ENCODE measurements around the gene CELA2B. TPM values are rescaled to one million over a fixed set of nuclear protein-coding genes. Genes with fewer than 3 reads are reported as not detected.
A peak's percentile ranks its signal among the peaks of the same experiment; 100 is the strongest.
"Not testable (repeated sequence)": the region's sequence is repeated elsewhere in the genome, so short reads cannot be mapped to it uniquely, and the experiment has no call there.

Gene CELA2B
- total RNA-seq, 1 experiment from 2014 or later: not detected

DNA sequence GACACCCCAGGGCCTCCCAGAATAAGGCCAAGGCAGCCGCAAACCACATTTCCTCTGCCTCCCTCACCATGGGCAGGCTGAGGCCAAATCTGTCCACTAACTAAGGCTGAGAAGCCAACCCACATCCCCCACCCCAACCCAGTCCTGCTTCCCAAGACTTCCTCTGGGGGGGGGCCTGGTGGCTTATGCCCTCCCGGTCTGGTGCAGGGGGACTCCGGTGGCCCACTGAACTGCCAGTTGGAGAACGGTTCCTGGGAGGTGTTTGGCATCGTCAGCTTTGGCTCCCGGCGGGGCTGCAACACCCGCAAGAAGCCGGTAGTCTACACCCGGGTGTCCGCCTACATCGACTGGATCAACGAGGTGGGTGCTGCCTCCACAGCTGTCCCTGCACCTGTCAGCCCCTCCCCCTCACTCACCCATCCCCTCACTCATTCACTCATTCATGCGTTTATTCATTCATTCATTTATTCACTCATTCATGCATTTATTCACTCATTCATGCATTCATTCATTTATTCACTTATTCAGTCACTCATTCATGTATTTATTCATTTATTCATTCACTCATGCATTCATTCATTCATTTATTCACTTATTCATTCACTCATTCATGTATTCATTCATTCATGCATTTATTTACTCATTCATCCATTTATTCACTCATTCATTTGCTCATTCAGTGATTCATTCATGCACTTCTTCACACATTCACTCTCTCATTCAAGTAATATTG lies 30.3 kb upstream of the CELA2B start:
- DNase-seq (ENCODE audit: low read depth): no peak

DNA sequence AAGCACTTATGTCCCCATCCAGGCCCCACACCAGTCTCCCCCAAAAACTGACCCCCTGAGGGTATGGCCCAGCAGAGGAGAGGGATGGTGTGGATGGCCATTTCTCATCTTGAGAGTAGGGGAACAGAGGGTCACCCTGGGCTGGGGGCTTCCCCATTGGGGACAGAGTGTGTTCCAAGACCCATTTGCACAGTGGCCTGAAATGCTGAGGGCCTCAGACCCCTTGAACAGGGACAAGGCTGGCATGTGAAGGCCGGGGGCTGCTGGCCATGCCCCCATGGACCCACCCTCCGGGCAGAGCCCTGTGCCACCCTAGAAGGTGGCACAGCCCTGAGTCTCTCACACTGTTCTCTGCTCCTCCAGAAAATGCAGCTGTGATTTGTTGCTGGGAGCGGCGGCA lies 29.7 kb upstream of the CELA2B start:
- DNase-seq (ENCODE audit: low read depth): no peak

DNA sequence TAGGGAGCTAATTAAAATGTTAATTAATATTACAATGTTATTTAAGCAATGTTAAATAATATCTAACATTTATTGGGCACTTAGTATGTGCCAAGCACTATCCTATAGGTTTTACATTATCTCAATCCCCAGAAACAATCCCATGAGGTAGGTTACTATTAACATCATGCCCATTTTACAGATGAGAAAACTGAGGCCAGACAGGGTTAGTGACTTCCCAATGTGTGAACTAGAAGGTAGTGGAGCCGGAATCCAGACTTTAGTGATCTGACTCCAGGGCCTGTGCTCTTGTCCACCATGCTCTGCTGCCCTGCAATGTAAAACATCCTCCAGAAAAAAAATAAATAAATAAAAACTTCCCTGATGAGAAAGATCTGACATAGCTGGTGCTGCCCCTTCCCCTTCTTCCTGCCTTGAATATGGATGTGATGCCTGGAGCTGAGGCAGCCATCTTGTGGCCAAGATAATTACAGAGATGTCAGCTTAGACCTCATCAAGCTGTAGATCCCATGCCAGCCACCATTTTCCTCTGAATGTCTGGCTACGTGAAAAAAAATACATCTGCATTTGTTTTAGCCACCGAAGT lies 26.9 kb upstream of the CELA2B start:
- no peak for DNase-seq (ENCODE audit: low read depth)

DNA sequence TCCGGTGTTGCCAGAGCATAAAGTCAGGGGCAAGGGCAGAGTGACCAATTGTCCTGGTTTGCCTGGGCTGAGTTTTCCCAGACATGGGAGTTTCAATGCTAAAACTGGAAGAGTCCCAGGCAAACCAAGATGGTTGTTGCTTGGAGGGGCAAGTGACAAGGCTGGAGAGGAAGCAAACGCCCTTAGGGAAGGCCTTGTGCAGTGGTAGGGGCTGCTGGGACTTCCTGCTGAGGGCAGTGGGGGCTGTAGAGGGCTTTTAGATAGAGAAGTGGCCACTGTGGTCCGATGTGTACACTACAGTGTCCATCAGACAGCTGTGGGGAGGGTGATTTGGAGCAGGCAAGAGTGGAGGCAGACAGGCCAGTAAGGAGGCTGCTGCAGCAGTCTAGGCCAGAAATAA lies 26.3 kb upstream of the CELA2B start:
- no peak for DNase-seq (ENCODE audit: low read depth)

DNA sequence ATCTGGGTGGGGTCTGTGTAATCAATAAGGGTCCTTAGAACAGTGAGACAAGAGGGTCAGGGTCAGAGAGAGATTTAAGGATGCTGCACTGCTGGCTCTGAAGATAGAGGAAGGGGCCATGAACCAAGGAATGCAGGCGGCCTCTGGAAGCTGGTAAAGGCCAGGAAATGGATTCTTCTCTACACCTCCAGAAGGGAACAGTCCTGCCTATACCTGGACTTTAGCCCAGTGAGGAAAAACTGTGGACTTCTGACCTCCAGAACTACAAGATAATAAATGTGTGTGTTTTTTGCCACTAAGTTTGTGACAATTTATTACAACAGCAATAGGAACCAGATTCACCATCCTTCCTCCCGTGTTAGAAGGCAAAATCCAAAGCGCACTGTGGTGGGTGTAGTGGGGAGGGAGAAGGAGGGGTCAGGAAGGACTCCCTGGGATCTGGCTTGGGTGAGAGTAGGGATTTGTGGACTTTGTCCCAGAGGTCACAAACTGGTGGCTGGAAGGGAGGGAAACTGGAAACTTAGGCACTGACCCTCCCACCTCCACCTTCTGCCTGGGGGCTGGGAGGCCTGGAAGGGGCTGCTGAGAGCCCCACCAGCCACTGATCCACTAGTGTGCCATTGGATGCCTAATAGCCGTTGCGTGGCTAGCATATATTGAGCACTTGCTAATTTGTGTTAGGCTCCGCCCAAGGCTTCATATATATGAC lies 24.7 kb upstream of the CELA2B start:
- DNase-seq (ENCODE audit: low read depth): no peak

DNA sequence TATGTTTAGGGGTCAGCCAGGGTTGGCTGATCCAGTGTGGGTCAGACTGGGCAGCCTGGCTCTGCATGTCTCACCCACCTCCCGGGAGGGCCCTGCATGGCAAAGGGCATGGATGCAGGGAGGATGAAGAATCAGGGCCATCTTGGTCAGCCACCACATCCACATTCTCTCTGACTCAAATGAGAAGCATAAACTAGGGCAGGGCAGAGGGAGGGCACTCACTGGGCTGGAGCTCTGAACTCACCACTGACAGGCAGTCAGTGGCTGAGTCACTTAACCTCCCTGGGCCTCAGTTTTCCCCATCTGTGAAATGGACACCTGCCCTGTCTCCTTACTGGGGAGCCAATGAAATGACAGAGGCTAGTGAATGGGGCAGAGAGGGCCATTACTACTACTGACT lies 23.7 kb upstream of the CELA2B start:
- DNase-seq (ENCODE audit: low read depth): peak; percentile 23

DNA sequence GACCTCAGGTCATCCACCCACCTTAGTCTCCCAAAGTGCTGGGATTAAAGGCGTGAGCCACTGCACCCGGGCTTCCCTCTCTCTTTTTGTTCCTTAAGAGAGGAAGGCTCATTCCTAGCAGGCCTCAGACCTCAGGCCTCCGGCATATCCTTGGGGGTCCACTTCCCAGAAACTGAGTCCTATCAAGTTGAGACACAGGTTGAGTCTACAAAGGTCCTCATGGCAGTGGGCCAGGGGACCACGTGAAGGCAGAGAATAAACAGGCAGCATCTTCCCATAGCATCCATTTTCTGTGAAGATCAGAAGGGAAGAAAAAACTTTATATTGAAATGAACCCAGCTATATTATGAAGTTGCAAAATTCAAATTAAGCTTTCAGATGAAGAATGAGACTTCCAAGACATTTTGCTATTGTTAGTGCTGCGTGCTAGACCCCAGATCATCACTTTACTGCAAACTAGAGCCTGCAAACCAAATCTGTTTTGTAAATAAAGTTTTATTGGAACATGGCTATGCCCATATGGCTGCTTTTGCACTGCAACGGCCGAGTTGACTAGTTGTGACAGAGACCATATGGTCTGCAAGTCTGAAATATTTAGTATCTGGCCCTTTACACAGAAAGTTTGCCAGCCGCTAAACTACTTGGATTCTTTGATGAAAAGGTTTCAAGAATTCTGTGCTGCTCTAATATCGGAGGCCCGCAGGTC lies 22.9 kb upstream of the CELA2B start:
- DNase-seq (ENCODE audit: low read depth): no peak

DNA sequence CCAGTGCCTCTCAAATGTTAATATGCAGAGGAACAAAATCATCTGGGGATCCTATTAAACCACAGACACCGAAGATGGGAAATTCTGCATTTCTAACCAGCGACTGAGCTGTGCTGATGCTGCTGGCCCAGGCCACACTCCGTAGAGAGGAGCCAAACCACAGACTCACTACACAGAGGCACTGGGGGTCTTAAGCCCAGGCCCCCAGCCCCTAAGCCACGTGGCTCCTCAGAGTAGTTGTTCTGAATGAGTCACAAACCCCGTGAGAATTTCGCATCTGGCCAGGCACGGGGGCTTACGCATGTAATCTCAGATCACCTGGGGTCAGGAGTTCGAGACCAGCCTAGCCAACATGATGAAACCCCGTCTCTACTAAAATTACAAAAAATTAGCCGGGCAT lies 22.2 kb upstream of the CELA2B start:
- DNase-seq (ENCODE audit: low read depth): no peak

DNA sequence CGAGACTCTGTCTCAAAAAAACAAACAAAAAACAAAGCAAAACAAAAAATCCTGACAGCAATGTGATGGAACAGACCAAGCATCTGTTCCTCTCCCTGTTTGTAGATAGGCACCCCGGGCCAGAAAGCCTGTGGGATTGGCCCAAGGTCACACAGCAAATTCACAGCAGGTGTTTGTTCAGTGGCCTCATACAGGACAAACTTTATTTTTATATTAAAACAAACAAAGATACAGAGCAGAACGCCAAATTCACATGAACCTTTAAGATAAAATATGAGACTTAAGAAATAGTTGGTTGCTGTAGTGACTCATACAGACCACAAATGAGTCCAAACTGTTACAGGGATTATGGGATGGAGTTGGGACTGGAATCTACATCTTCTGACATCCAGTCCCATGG lies 21.6 kb upstream of the CELA2B start:
- DNase-seq (ENCODE audit: low read depth): peak; percentile 66

DNA sequence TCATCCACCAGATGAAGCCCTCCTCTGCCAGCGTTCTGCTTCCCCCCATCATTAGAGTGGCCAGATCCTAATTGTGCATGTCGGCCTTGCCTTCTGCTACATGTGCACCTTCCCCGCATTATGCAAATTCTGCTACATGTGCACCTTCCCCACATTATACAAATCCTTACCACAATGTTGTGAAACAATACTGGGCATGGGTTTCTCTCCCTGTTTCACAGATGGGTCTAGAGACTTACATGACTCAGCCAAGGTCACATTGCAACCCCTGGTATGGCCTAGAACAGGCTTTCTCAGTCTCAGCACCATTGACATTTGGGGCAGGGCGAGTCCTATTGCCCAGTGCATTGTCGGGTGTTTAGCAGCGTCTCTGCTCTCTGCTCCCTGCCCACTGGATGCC lies 20.4 kb upstream of the CELA2B start:
- DNase-seq (ENCODE audit: low read depth): peak; percentile 63

DNA sequence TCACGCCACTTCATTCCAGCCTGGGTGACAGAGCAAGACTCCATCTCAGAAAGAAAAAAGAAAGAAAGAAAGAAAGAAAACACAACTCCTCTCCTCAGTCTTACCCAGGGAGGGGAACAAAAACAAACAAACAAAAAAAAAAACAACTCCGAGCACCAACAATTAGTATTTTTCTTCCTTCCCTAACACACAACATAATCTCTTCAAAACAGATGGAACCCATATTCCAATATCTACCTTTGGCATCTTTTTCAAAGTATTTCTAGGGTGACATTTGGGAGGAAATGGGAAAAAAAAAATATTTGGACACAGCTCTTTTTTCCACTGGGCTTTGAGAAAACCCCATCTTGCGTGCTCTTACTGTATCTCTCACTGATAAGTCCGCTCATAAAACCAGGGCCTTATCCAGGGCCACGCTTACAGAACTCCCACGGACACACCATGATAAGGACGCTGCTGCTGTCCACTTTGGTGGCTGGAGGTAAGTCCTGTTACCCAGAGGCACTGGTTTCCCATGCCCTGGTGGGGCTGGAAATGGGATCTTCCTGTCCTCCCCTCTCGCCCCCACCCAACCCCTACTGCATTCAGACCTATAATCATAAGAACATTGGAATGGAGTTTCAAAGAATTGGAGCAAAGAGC lies 19.5 kb upstream of the CELA2B start, which contains the start of gene CELA2A:
Gene CELA2A (plus strand): TSS at position 420 of the 642 bp plus-strand sequence. CDS start 22 bp downstream, at position 442.
- no peak for DNase-seq (ENCODE audit: low read depth)

DNA sequence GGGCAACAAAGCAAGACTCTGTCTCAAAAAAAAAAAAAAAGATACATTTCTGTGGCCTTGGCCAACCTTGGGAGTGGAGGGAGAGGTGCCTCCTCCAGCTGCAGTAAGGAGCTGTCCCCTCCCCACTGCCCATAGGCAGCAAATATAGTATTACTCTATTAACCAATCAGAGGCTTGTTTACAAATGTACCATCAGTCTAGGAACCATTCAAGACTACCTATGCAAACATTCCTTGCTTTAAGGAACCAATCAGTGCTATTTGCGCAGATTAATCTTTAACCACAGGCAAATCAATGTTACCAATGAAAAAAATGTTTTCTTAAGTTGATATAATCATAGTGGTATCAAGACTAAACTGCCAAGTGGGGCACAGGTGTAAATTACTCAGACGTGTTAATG lies 18.3 kb upstream of the CELA2B start:
- DNase-seq (ENCODE audit: low read depth): no peak

DNA sequence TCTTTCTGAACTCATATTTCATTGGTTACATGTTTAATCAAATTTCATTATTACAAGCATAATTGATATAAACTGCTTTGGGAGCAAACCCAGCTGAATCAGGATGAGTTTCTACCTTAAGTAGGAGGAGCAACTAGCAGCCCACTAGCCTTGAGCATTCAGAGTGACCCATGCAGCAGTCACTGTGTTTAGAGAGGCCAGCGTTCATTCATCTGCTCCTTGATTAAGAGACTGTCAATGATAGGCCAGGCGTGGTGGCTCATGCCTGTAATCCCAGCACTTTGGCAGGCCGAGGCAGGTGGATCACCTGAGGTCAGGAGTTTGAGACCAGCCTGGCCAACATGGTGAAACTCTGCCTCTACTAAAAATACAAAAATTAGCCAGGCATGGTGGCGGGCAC lies 17.5 kb upstream of the CELA2B start:
- DNase-seq (ENCODE audit: low read depth): not testable (repeated sequence)

DNA sequence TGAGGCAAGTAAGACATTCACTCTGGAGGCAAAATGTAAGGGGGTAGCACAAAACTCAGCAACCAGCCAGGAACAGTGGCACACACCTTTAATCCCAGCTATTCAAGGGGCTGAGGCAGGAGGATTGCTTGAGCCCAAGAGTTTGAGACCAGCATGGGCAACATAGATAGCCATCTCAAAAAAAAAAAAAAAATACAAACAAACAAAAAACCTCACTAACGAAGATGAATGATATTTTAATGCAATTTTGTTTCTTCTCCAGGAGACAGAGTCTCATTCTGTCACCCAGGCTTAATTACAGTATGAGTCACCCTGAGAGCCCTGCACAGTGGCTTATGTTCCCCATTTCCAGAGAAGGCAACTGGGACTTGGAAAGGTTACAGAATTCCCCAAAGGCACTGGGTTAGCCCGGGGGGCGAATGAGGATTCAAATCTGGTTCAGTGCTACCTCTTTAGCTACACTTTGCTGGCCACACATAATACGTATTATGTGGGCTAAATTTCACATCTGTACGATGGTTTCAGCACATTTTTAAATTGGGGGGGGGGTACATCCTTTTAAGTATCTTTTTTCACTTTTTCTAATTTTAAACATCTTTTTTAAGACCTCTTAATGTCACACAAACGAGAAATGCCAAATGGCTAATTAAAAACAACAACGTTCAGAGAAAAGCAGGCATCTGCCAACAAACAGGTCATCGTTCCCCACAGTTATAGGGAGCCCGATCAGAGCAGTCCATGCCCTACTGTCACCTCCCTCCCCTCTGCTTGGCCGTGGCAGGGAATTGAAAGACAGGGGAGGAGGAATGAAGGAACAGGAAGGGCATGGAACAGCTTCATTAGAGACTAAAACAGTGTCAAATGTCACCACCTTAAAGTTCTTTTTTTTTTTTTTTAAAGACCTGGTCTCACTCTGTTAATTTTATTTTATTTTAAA lies 15.9 kb upstream of the CELA2B start:
- DNase-seq (ENCODE audit: low read depth): peak; percentile 86

DNA sequence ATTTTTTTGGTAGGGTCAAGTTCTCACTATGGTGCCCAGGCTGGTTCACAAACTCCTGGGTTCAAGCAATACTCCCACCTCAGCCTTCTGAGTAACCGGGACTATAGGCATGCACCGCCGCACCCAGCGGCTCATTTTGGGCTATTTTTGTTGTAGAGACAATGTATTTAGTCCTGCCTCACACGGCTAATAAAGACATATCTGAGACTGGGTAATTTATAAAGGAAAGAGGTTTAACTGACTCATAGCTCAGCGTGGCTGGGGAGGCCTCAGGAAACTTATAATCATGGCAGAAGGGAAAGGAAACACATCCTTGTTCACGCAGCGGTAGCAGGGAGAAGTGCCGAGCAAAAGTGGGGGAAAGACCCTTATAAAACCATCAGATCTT lies 15.2 kb upstream of the CELA2B start:
- DNase-seq (ENCODE audit: low read depth): peak; percentile 38

DNA sequence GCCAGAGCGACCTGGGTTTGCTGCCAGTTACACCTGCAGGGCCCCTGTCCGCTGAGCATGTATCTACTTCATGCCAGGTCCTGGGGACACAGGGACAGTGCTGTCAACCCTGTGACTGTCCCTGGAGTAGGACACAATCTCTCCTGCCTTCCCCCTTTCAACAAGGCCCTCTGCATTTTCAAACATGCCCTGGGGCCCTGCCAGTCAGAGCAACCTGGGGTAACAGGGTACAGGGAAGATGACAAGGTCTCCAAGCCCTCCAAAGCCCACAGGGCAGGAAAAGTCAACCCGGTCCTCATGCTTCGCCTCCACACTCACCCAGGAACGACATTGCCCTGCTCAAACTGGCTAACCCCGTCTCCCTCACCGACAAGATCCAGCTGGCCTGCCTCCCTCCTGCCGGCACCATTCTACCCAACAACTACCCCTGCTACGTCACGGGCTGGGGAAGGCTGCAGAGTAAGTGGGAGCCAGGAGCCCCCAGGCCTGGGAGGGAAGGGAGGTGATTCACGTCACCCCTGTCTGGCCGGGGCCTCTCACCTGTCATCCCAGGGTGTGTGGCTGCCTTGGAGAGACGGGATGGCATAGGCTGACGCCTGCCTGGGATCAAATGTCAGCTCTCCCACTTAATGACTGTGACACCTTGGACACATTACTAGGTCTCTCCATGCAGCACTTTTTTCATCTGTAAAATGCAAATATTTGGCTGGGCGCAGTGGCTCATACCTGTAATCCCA lies 12.7 kb upstream of the CELA2B start:
- not testable (repeated sequence) for DNase-seq (ENCODE audit: low read depth)

DNA sequence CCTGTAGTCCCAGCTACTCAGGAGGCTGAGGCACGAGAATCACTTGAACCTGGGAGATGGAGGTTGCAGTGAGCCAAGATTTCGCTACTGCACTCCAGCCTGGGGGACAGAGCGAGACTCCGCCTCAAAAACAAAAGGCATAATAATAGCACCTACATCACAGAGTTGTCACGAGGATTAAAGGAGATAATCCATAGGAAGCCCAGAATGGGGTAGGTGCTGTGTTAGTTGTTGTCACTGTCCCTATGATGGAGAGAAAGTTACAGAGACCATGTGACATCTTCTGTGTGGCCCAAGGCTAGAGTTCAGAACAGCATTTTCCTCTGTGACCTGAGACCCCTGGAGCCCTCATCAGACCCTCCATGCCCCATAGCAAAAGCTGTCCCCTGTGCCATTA lies 12.0 kb upstream of the CELA2B start:
- DNase-seq (ENCODE audit: low read depth): not testable (repeated sequence)

DNA sequence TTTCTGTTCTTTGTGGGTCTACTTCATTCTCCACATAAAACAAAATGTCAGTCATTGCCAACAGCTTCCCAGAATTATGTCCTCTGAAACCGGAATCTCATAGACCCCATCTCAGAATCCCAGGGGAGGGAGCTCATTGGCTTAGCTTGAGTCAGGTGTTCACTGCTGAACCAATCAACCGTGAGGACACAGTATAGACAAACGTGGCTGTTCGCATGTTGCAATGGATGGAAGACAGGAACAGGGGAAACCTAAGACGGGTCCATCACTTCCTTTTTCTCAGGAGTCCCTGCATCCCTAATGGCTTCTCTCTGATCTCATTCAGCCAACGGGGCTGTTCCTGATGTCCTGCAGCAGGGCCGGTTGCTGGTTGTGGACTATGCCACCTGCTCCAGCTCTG lies 10.2 kb upstream of the CELA2B start:
- no peak for DNase-seq (ENCODE audit: low read depth)

DNA sequence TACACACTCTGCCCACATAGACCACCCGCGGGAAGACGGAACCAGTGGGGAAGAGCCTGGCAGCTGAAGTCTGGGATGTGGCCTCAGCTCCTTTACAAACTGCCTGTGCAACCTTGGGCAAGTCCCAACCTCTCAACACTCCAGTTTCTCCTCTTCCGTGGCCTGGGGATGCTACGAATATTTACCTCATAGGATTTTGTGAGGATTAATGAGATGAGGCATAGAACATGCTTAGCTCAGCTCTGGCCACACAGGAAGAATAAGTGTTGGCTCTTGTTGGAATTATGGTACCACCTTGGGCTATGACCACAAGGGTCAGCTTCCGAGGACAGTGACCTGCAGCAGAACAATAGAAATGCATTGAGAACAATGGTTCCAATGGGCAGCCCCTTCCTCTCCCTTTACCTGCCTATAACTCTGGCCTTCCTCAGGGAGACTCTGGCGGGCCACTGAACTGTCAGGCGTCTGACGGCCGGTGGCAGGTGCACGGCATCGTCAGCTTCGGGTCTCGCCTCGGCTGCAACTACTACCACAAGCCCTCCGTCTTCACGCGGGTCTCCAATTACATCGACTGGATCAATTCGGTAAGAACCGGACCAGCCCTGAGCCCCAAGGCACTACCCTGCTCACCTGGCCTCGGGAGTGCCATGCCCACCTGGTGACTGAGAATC lies 8.8 kb upstream of the CELA2B start:
- not testable (repeated sequence) for DNase-seq (ENCODE audit: low read depth)

Measured in RPMI7951 (cell line).